ENCODE measurements around the gene SLC22A23. TPM values are rescaled to one million over a fixed set of nuclear protein-coding genes. Genes with fewer than 3 reads are reported as not detected.
"Not testable (repeated sequence)": the region's sequence is repeated elsewhere in the genome, so short reads cannot be mapped to it uniquely, and the experiment has no call there.

SLC22A23 gene
- total and polyA plus RNA-seq, 5 donors = 2.3 to 6.4 (median 3.2) TPM

- H3K9me3 ChIP-seq (ENCODE audit: control insufficient read depth, low read length) = no peaks in the 10 kb centered on the region
- no peaks in the 10 kb centered on the region for H3K27me3 ChIP-seq (ENCODE audit: control insufficient read depth, insufficient read depth)
- H3K4me1 ChIP-seq (ENCODE audit: control insufficient read depth, insufficient read depth, low read length) = peaks cover 3% of the 10 kb centered on the region
- H3K4me3 ChIP-seq (ENCODE audit: low read length) = no peak overlapping the region
- H3K27ac ChIP-seq (ENCODE audit: low read length) = no peak overlapping the region
- WGBS = 94% methylated on average over 22 of the region's 22 CpGs
- DNase-seq (no peak), ATAC-seq (no peak)
- intact Hi-C loops (cut with DNase I) = loop anchor here in 2 of 4 donors (5.0 to 10.0 kb wide), 2 partner anchors 126 to 128 kb away; no protein-coding TSS in a partner anchor
These were observed 203.8 kb downstream of the SLC22A23 start for GRCh38 chr6:3252861-3253596.

- no peak overlapping the region for H3K27ac ChIP-seq (ENCODE audit: low read length)
- DNase-seq = no peak
- WGBS = 86% methylated on average over 10 of the region's 10 CpGs
- no peaks in the 10 kb centered on the region for H3K27me3 ChIP-seq (ENCODE audit: control insufficient read depth, insufficient read depth)
- no peak overlapping the region for H3K4me3 ChIP-seq (ENCODE audit: low read length)
- intact Hi-C loops (cut with DNase I) = loop anchor here in 2 of 4 donors (5.0 to 10.0 kb wide), 2 partner anchors 125 to 128 kb away; no protein-coding TSS in a partner anchor
- peaks cover 3% of the 10 kb centered on the region for H3K4me1 ChIP-seq (ENCODE audit: control insufficient read depth, insufficient read depth, low read length)
- no peaks in the 10 kb centered on the region for H3K9me3 ChIP-seq (ENCODE audit: control insufficient read depth, low read length)
- ATAC-seq = no peak
These were observed 204.5 kb downstream of the SLC22A23 start for GRCh38 chr6:3252369-3252768.

GRCh38 chr6:3251462-3252314, 205.2 kb downstream of the SLC22A23 start:
- peak; percentile 74 to 91 (median 90) for DNase-seq
- 38% methylated on average over 20 of the region's 20 CpGs for WGBS
- H3K27me3 ChIP-seq (ENCODE audit: control insufficient read depth, insufficient read depth) = no peaks in the 10 kb centered on the region
- intact Hi-C loops (cut with DNase I) = loop anchor here (2.0 to 10.0 kb wide), 3 partner anchors 124 to 127 kb away; no protein-coding TSS in a partner anchor
- no peak overlapping the region for H3K4me3 ChIP-seq (ENCODE audit: low read length)
- no peaks in the 10 kb centered on the region for H3K9me3 ChIP-seq (ENCODE audit: control insufficient read depth, low read length)
- peak; percentile 81 to 82 for ATAC-seq
- H3K27ac ChIP-seq (ENCODE audit: low read length) = no peak overlapping the region
- H3K4me1 ChIP-seq (ENCODE audit: control insufficient read depth, insufficient read depth, low read length) = peaks cover 3% of the 10 kb centered on the region

- intact Hi-C loops (cut with DNase I) = loop anchor here (2.0 to 10.0 kb wide), 3 partner anchors 123 to 125 kb away; no protein-coding TSS in a partner anchor
- Histone ChIP-seq H3K27ac (ENCODE audit: low read length) (no peak overlapping the region), H3K27me3 (ENCODE audit: control insufficient read depth, insufficient read depth) (no peaks in the 10 kb centered on the region), H3K4me1 (ENCODE audit: control insufficient read depth, insufficient read depth, low read length) (peaks cover 3% of the 10 kb centered on the region), H3K4me3 (ENCODE audit: low read length) (no peak overlapping the region), H3K9me3 (ENCODE audit: control insufficient read depth, low read length) (no peaks in the 10 kb centered on the region)
- DNase-seq = no peak
- ATAC-seq = no peak
- WGBS = 67% methylated on average over 9 of the region's 9 CpGs
These were observed 206.6 kb downstream of the SLC22A23 start for GRCh38 chr6:3250231-3250675.

GRCh38 chr6:3249821-3250220, 207.0 kb downstream of the SLC22A23 start:
- intact Hi-C loops (cut with DNase I) = loop anchor here (2.0 to 10.0 kb wide), 4 partner anchors 108 to 125 kb away; no protein-coding TSS in a partner anchor
- Histone ChIP-seq H3K9me3 (ENCODE audit: control insufficient read depth, low read length) (no peaks in the 10 kb centered on the region), H3K4me1 (ENCODE audit: control insufficient read depth, insufficient read depth, low read length) (peaks cover 3% of the 10 kb centered on the region), H3K4me3 (ENCODE audit: low read length) (no peak overlapping the region), H3K27me3 (ENCODE audit: control insufficient read depth, insufficient read depth) (no peaks in the 10 kb centered on the region), H3K27ac (ENCODE audit: low read length) (no peak overlapping the region)
- no peak for ATAC-seq
- DNase-seq = no peak
- WGBS = 93% methylated on average over 3 of the region's 3 CpGs

- WGBS = 38% methylated on average over 36 of the region's 36 CpGs
- Histone ChIP-seq H3K27ac (ENCODE audit: low read length) (no peak overlapping the region), H3K4me3 (ENCODE audit: low read length) (peak overlapping the region; percentile 1), H3K9me3 (ENCODE audit: control insufficient read depth, low read length) (no peaks in the 10 kb centered on the region), H3K4me1 (ENCODE audit: control insufficient read depth, insufficient read depth, low read length) (peaks cover 3% of the 10 kb centered on the region), H3K27me3 (ENCODE audit: control insufficient read depth, insufficient read depth) (no peaks in the 10 kb centered on the region)
- ATAC-seq = peak; percentile 65 to 72
- peak; percentile 63 to 80 (median 78) for DNase-seq
- intact Hi-C loops (cut with DNase I) = loop anchor here in 1 of 4 donors (5.0 kb wide), 1 partner anchor 105 kb away; no protein-coding TSS in a partner anchor
These were observed 209.3 kb downstream of the SLC22A23 start for GRCh38 chr6:3247255-3248146.

GRCh38 chr6:3245216-3245615, 211.6 kb downstream of the SLC22A23 start:
- H3K9me3 ChIP-seq (ENCODE audit: control insufficient read depth, low read length) = no peaks in the 10 kb centered on the region
- peaks cover under 1% of the 10 kb centered on the region for H3K4me1 ChIP-seq (ENCODE audit: control insufficient read depth, insufficient read depth, low read length)
- 95% methylated on average over 5 of the region's 5 CpGs for WGBS
- H3K27ac ChIP-seq (ENCODE audit: low read length) = no peak overlapping the region
- ATAC-seq = no peak
- intact Hi-C loops (cut with DNase I) = loop anchor here in 1 of 4 donors (5.0 kb wide), 1 partner anchor 103 kb away; no protein-coding TSS in a partner anchor
- no peak for DNase-seq
- no peaks in the 10 kb centered on the region for H3K27me3 ChIP-seq (ENCODE audit: control insufficient read depth, insufficient read depth)
- no peak overlapping the region for H3K4me3 ChIP-seq (ENCODE audit: low read length)

GRCh38 chr6:3244832-3245161, 212.1 kb downstream of the SLC22A23 start:
- WGBS = 96% methylated on average over 7 of the region's 7 CpGs
- not testable (repeated sequence) for H3K27ac ChIP-seq (ENCODE audit: low read length); DNase-seq; ATAC-seq; H3K4me3 ChIP-seq (ENCODE audit: low read length); H3K27me3 ChIP-seq (ENCODE audit: control insufficient read depth, insufficient read depth); H3K4me1 ChIP-seq (ENCODE audit: control insufficient read depth, insufficient read depth, low read length); H3K9me3 ChIP-seq (ENCODE audit: control insufficient read depth, low read length)
- intact Hi-C loops (cut with DNase I) = loop anchor here in 2 of 4 donors (5.0 kb wide), 2 partner anchors 102 to 107 kb away; no protein-coding TSS in a partner anchor

GRCh38 chr6:3244003-3244831, 212.6 kb downstream of the SLC22A23 start:
- intact Hi-C loops (cut with DNase I) = loop anchor here in 1 of 4 donors (5.0 kb wide), 1 partner anchor 107 kb away; no protein-coding TSS in a partner anchor
- Histone ChIP-seq H3K4me3 (ENCODE audit: low read length) (no peak overlapping the region), H3K27ac (ENCODE audit: low read length) (no peak overlapping the region), H3K9me3 (ENCODE audit: control insufficient read depth, low read length) (no peaks in the 10 kb centered on the region), H3K27me3 (ENCODE audit: control insufficient read depth, insufficient read depth) (no peaks in the 10 kb centered on the region), H3K4me1 (ENCODE audit: control insufficient read depth, insufficient read depth, low read length) (no peaks in the 10 kb centered on the region)
- DNase-seq = no peak
- ATAC-seq = no peak
- 92% methylated on average over 8 of the region's 8 CpGs for WGBS

Measured in right cardiac atrium (tissue), 5 donors.